ENCODE results near the gene RSRC1.

The RSRC1 gene

GRCh38 chr3:158430448-158430847 lies 320.6 kb downstream of the RSRC1 start:
- Histone ChIP-seq H3K9me3 (ENCODE audit: control insufficient read depth, insufficient read depth, low read length) (no peaks in the 10 kb centered on the region), H3K36me3 (ENCODE audit: control insufficient read depth, insufficient read depth, low read length) (no peaks in the 10 kb centered on the region), H3K9ac (ENCODE audit: low read depth, low read length) (no peak overlapping the region), H3K27me3 (ENCODE audit: control insufficient read depth, insufficient read depth, low read length) (no peaks in the 10 kb centered on the region), H3K4me3 (ENCODE audit: low read depth, low read length) (no peak overlapping the region), H3K4me1 (ENCODE audit: control insufficient read depth, insufficient read depth, low read length) (no peaks in the 10 kb centered on the region)

DNA sequence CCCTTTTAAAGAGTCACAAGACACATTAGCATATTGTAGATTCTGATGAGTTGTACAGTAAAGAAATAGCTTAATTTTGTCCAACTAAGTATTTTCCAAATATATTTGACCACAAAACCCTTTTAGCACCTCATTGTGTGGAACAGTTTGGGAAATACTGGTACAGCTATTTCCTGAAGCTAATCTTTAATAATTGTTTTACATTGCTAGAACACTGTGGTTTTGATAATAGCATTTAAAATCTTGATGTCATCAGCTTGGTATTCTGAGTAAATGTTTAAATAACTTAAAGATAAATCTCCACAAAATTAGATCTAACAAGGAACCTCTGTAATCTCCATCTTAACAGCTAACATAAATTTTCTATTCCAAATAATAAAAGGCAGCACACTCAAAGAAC lies 321.1 kb downstream of the RSRC1 start:
- Histone ChIP-seq H3K4me3 (ENCODE audit: low read depth, low read length) (no peak overlapping the region), H3K27me3 (ENCODE audit: control insufficient read depth, insufficient read depth, low read length) (no peaks in the 10 kb centered on the region), H3K36me3 (ENCODE audit: control insufficient read depth, insufficient read depth, low read length) (no peaks in the 10 kb centered on the region), H3K9ac (ENCODE audit: low read depth, low read length) (no peak overlapping the region), H3K4me1 (ENCODE audit: control insufficient read depth, insufficient read depth, low read length) (no peaks in the 10 kb centered on the region), H3K9me3 (ENCODE audit: control insufficient read depth, insufficient read depth, low read length) (no peaks in the 10 kb centered on the region)

- Histone ChIP-seq H3K36me3 (ENCODE audit: control insufficient read depth, insufficient read depth, low read length) (no peaks in the 10 kb centered on the region), H3K4me3 (ENCODE audit: low read depth, low read length) (no peak overlapping the region), H3K27me3 (ENCODE audit: control insufficient read depth, insufficient read depth, low read length) (no peaks in the 10 kb centered on the region), H3K9me3 (ENCODE audit: control insufficient read depth, insufficient read depth, low read length) (no peaks in the 10 kb centered on the region), H3K9ac (ENCODE audit: low read depth, low read length) (no peak overlapping the region), H3K4me1 (ENCODE audit: control insufficient read depth, insufficient read depth, low read length) (no peaks in the 10 kb centered on the region)
Measured at GRCh38 chr3:158431829-158432228, 321.9 kb downstream of the RSRC1 start.

- H3K36me3 ChIP-seq (ENCODE audit: control insufficient read depth, insufficient read depth, low read length) = no peaks in the 10 kb centered on the region
- H3K27me3 ChIP-seq (ENCODE audit: control insufficient read depth, insufficient read depth, low read length) = no peaks in the 10 kb centered on the region
- no peak overlapping the region for H3K9ac ChIP-seq (ENCODE audit: low read depth, low read length)
- no peak overlapping the region for H3K4me3 ChIP-seq (ENCODE audit: low read depth, low read length)
- no peaks in the 10 kb centered on the region for H3K4me1 ChIP-seq (ENCODE audit: control insufficient read depth, insufficient read depth, low read length)
- H3K9me3 ChIP-seq (ENCODE audit: control insufficient read depth, insufficient read depth, low read length) = no peaks in the 10 kb centered on the region
Measured at GRCh38 chr3:158434412-158435038, 324.6 kb downstream of the RSRC1 start.

DNA sequence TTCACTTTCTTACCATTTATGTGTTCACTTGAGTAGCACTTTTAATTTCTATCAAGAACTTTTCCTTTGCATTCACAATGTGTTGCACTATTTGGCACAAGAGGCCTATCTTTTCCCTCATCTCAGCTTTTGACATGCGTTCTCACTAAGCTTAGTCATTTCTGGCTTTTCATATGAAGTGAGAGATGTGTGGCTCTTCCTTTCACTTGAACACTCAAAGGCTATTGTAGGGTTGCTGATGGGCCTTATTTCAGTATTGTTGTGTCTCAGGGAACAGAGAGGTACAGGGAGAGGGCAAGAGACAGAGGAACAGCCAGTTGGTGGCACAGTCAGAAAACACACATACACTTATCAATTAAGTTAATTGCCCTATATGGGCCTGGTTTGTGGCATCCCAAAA lies 333.7 kb downstream of the RSRC1 start:
- H3K4me1 ChIP-seq (ENCODE audit: control insufficient read depth, insufficient read depth, low read length) = no peaks in the 10 kb centered on the region
- H3K9me3 ChIP-seq (ENCODE audit: control insufficient read depth, insufficient read depth, low read length) = no peaks in the 10 kb centered on the region
- H3K27me3 ChIP-seq (ENCODE audit: control insufficient read depth, insufficient read depth, low read length) = no peaks in the 10 kb centered on the region
- no peaks in the 10 kb centered on the region for H3K36me3 ChIP-seq (ENCODE audit: control insufficient read depth, insufficient read depth, low read length)
- H3K9ac ChIP-seq (ENCODE audit: low read depth, low read length) = no peak overlapping the region
- no peak overlapping the region for H3K4me3 ChIP-seq (ENCODE audit: low read depth, low read length)

DNA sequence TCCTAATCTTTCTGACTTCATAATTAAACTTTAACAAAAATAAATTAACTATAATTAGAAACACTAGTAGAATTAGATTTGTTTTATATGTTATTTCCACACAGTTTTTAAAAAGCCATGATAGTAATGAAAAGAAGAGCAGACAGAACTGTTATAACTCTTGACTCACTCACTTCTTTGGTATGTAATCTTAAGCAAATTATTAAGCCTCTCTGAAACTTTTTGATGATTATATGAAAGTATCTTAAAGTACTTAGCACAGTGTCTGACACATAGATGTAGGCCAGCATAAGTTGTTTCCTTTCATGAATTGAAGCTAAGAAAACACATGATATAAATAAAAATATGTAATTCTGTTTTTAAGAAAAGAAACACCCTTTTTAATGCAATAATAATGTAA lies 337.5 kb downstream of the RSRC1 start:
- Histone ChIP-seq H3K9me3 (ENCODE audit: control insufficient read depth, insufficient read depth, low read length) (no peaks in the 10 kb centered on the region), H3K27me3 (ENCODE audit: control insufficient read depth, insufficient read depth, low read length) (no peaks in the 10 kb centered on the region), H3K9ac (ENCODE audit: low read depth, low read length) (no peak overlapping the region), H3K4me1 (ENCODE audit: control insufficient read depth, insufficient read depth, low read length) (no peaks in the 10 kb centered on the region), H3K36me3 (ENCODE audit: control insufficient read depth, insufficient read depth, low read length) (no peaks in the 10 kb centered on the region), H3K4me3 (ENCODE audit: low read depth, low read length) (no peak overlapping the region)

GRCh38 chr3:158451405-158452055 lies 341.6 kb downstream of the RSRC1 start:
- Histone ChIP-seq H3K9ac (ENCODE audit: low read depth, low read length) (no peak overlapping the region), H3K36me3 (ENCODE audit: control insufficient read depth, insufficient read depth, low read length) (no peaks in the 10 kb centered on the region), H3K4me3 (ENCODE audit: low read depth, low read length) (no peak overlapping the region), H3K4me1 (ENCODE audit: control insufficient read depth, insufficient read depth, low read length) (no peaks in the 10 kb centered on the region), H3K9me3 (ENCODE audit: control insufficient read depth, insufficient read depth, low read length) (no peaks in the 10 kb centered on the region), H3K27me3 (ENCODE audit: control insufficient read depth, insufficient read depth, low read length) (no peaks in the 10 kb centered on the region)

DNA sequence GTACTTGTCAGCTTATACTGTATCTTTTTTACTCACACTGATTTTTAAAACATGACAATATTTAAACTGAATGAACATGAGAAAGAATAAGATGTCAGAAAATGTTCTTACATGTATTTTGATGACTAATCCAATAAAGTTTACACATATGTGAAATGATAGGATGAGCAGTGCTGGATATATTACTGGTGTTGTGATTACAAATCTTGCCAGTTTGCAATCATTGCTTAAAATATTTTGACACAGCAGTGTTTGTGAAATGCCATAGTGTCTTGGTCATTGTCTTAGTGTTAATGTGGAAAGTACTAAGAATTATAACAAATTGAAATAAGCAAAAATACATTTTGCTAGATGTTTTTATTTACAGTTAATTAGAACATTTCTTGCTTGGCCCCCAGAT lies 342.4 kb downstream of the RSRC1 start:
- Histone ChIP-seq H3K4me3 (ENCODE audit: low read depth, low read length) (no peak overlapping the region), H3K4me1 (ENCODE audit: control insufficient read depth, insufficient read depth, low read length) (no peaks in the 10 kb centered on the region)

DNA sequence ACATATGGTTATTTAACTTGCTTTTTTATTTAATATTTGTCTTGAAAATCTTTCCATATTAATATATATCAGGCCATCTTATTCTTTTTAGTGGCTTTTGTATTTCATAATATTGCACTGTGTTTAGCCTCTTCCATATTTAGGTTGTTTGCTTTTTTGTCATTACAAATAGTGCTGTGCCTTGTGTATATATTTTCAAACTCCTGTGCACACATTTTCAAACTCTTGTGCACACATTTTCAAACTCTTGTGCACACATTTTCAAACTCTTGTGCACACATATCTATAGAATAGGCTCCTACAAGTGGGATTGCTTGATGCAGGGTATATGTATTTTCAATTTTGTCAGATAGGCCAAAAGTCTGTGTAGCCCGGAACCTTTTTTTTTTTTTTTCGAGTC lies 343.1 kb downstream of the RSRC1 start:
- no peaks in the 10 kb centered on the region for H3K9me3 ChIP-seq (ENCODE audit: control insufficient read depth, insufficient read depth, low read length)
- no peaks in the 10 kb centered on the region for H3K36me3 ChIP-seq (ENCODE audit: control insufficient read depth, insufficient read depth, low read length)
- H3K4me3 ChIP-seq (ENCODE audit: low read depth, low read length) = no peak overlapping the region
- no peaks in the 10 kb centered on the region for H3K27me3 ChIP-seq (ENCODE audit: control insufficient read depth, insufficient read depth, low read length)
- H3K9ac ChIP-seq (ENCODE audit: low read depth, low read length) = no peak overlapping the region
- no peaks in the 10 kb centered on the region for H3K4me1 ChIP-seq (ENCODE audit: control insufficient read depth, insufficient read depth, low read length)

More for the DNA sequence above, 342.4 kb downstream of the RSRC1 start:
- Histone ChIP-seq H3K9ac (ENCODE audit: low read depth, low read length) (no peak overlapping the region), H3K36me3 (ENCODE audit: control insufficient read depth, insufficient read depth, low read length) (no peaks in the 10 kb centered on the region), H3K9me3 (ENCODE audit: control insufficient read depth, insufficient read depth, low read length) (no peaks in the 10 kb centered on the region), H3K27me3 (ENCODE audit: control insufficient read depth, insufficient read depth, low read length) (no peaks in the 10 kb centered on the region)

DNA sequence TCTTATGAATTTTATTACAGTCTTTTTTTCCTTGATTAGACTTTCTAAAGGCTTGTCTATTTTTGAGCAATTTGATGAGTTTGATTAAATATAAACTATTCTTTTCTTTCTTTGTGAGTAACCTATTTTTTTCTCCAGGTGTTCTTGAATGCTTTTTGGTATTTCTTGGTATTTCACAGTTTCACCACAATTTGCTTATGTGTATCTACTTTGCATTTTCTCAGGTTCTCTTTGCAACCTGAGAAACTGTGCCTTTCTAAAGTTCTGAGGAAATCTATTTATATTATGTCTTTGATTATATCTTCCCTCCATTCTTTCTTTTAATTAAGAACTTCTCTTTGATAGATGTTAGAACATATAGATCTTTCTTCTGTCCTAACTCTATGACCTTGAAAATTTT lies 344.0 kb downstream of the RSRC1 start:
- Histone ChIP-seq H3K9ac (ENCODE audit: low read depth, low read length) (no peak overlapping the region), H3K27me3 (ENCODE audit: control insufficient read depth, insufficient read depth, low read length) (no peaks in the 10 kb centered on the region), H3K36me3 (ENCODE audit: control insufficient read depth, insufficient read depth, low read length) (no peaks in the 10 kb centered on the region), H3K4me3 (ENCODE audit: low read depth, low read length) (no peak overlapping the region), H3K9me3 (ENCODE audit: control insufficient read depth, insufficient read depth, low read length) (no peaks in the 10 kb centered on the region), H3K4me1 (ENCODE audit: control insufficient read depth, insufficient read depth, low read length) (no peaks in the 10 kb centered on the region)

GRCh38 chr3:158455406-158455805 lies 345.5 kb downstream of the RSRC1 start:
- Histone ChIP-seq H3K9me3 (ENCODE audit: control insufficient read depth, insufficient read depth, low read length) (no peaks in the 10 kb centered on the region), H3K4me1 (ENCODE audit: control insufficient read depth, insufficient read depth, low read length) (no peaks in the 10 kb centered on the region), H3K4me3 (ENCODE audit: low read depth, low read length) (no peak overlapping the region), H3K36me3 (ENCODE audit: control insufficient read depth, insufficient read depth, low read length) (no peaks in the 10 kb centered on the region), H3K9ac (ENCODE audit: low read depth, low read length) (no peak overlapping the region), H3K27me3 (ENCODE audit: control insufficient read depth, insufficient read depth, low read length) (no peaks in the 10 kb centered on the region)

- no peaks in the 10 kb centered on the region for H3K9me3 ChIP-seq (ENCODE audit: control insufficient read depth, insufficient read depth, low read length)
- H3K4me3 ChIP-seq (ENCODE audit: low read depth, low read length) = no peak overlapping the region
- H3K36me3 ChIP-seq (ENCODE audit: control insufficient read depth, insufficient read depth, low read length) = no peaks in the 10 kb centered on the region
- H3K27me3 ChIP-seq (ENCODE audit: control insufficient read depth, insufficient read depth, low read length) = no peaks in the 10 kb centered on the region
- no peak overlapping the region for H3K9ac ChIP-seq (ENCODE audit: low read depth, low read length)
- no peaks in the 10 kb centered on the region for H3K4me1 ChIP-seq (ENCODE audit: control insufficient read depth, insufficient read depth, low read length)
Measured at GRCh38 chr3:158456114-158456513, 346.2 kb downstream of the RSRC1 start.

Measured in iPS-15b (cell line).